HEK293 (cell line): ENCODE measurements around the gene GNG3.

Source experiments
- ATF2 ChIP-seq: fragments of 450-650 bp; formaldehyde crosslinking; IDR thresholded peaks from 2 replicates; pipeline ENCODE4 v1.5.1; 2016; ENCODE audit warnings: missing biosample characterization, missing genetic modification characterization, low read depth
- CTCF ChIP-seq: fragments of 450-650 bp; formaldehyde crosslinking; IDR thresholded peaks from 2 replicates; pipeline ENCODE4 v1.5.1; 2016; ENCODE audit warnings: missing biosample characterization, missing genetic modification characterization
- GLI4 ChIP-seq: fragments of 450-650 bp; formaldehyde crosslinking; IDR thresholded peaks from 2 replicates; pipeline ENCODE4 v1.5.1; 2016; ENCODE audit warnings: missing biosample characterization, missing genetic modification characterization
- OVOL3 ChIP-seq: fragments of 450-650 bp; formaldehyde crosslinking; IDR thresholded peaks from 2 replicates; pipeline ENCODE4 v1.5.1; 2016; ENCODE audit warnings: missing biosample characterization, missing genetic modification characterization
- ZBTB7A ChIP-seq: fragments of 450-650 bp; formaldehyde crosslinking; IDR thresholded peaks from 2 replicates; pipeline ENCODE4 v1.5.1; 2016; ENCODE audit warnings: low read depth, missing biosample characterization, missing genetic modification characterization
- ZBTB8A ChIP-seq: fragments of 450-650 bp; formaldehyde crosslinking; IDR thresholded peaks from 2 replicates; pipeline ENCODE4 v1.5.1; 2016; ENCODE audit warnings: missing biosample characterization, missing genetic modification characterization
- ZEB2 ChIP-seq: fragments of 450-650 bp; formaldehyde crosslinking; IDR thresholded peaks from 2 replicates; pipeline ENCODE4 v1.5.1; 2016; ENCODE audit warnings: missing biosample characterization, missing genetic modification characterization
- ZNF132 ChIP-seq: fragments of 450-650 bp; formaldehyde crosslinking; IDR thresholded peaks from 2 replicates; pipeline ENCODE4 v1.5.1; 2017; ENCODE audit warnings: missing biosample characterization, missing genetic modification characterization, borderline replicate concordance
- ZNF248 ChIP-seq: fragments of 450-650 bp; formaldehyde crosslinking; IDR thresholded peaks from 2 replicates; pipeline ENCODE4 v1.5.1; 2017; ENCODE audit warnings: missing biosample characterization, missing genetic modification characterization
- ZNF792 ChIP-seq: fragments of 450-650 bp; formaldehyde crosslinking; IDR thresholded peaks from 2 replicates; pipeline ENCODE4 v1.5.1; 2016; ENCODE audit warnings: missing biosample characterization, missing genetic modification characterization
- ZNF830 ChIP-seq: fragments of 450-650 bp; IDR thresholded peaks from 2 replicates; pipeline ENCODE4 v1.5.0; 2018; ENCODE audit warnings: missing biosample characterization, missing genetic modification characterization, low read depth, mild to moderate bottlenecking, moderate library complexity

- no peak for TF ChIP-seq ZNF792 (tag by site-specific recombination)
- no peak for TF ChIP-seq GLI4 (tag by site-specific recombination)
- TF ChIP-seq CTCF = no peak
- TF ChIP-seq ZEB2 = no peak
- no peak for TF ChIP-seq ATF2 (tag by site-specific recombination)
- no peak for TF ChIP-seq ZNF248 (tag by site-specific recombination)
- TF ChIP-seq OVOL3 (tag by site-specific recombination) = no peak
- no peak for TF ChIP-seq ZBTB8A (tag by site-specific recombination)
- TF ChIP-seq ZBTB7A (tag by site-specific recombination) = no peak
- no peak for TF ChIP-seq ZNF830 (tag by site-specific recombination)
- no peak for TF ChIP-seq ZNF132
Measured at GRCh38 chr11:62755086-62755615, 47.7 kb downstream of the GNG3 start.
